K562 (cell line): ENCODE measurements around the gene TBX1. TPM values are rescaled to one million over a fixed set of nuclear protein-coding genes. Genes with fewer than 3 reads are reported as not detected.

Experiments
- CBX3 ChIP-seq, 2 experiments: IDR thresholded peaks; 1 replicate in 1 of 2; 2 replicates in 1 of 2; pipeline ENCODE4 v1.6.1; 2012; ENCODE audit warnings: inconsistent platforms in 2 of 2, low read length in 2 of 2, borderline replicate concordance in 1 of 2, control low read depth in 1 of 2
- GTF2A2 ChIP-seq: IDR thresholded peaks from 2 replicates; pipeline ENCODE4 v1.6.1; 2016; ENCODE audit warnings: mild to moderate bottlenecking, missing genetic modification characterization, missing compliant biosample characterization
- HCFC1 ChIP-seq: IDR thresholded peaks from 2 replicates; pipeline ENCODE4 v1.6.1; 2012; ENCODE audit warnings: low read depth, low read length, improper control_type of control experiment
- JUN ChIP-seq, 2 experiments: sonication (generic) in 1 of 2; formaldehyde crosslinking in 1 of 2; IDR thresholded peaks; 2 replicates each; pipeline versions ENCODE4 v1.6.1 to v1.8.0; 2012 to 2022; ENCODE audit warnings: borderline replicate concordance in 2 of 2, mild to moderate bottlenecking in 2 of 2, improper control_type of control experiment in 1 of 2, low read depth in 1 of 2, low read length in 1 of 2, missing genetic modification reagents in 1 of 2
- JUND ChIP-seq, 2 experiments: IDR thresholded peaks; 2 replicates in 1 of 2; 3 replicates in 1 of 2; pipeline ENCODE4 v1.6.1; 2011; ENCODE audit warnings: borderline replicate concordance in 2 of 2, low read depth in 2 of 2, low read length in 2 of 2, improper control_type of control experiment in 1 of 2, missing biosample characterization in 1 of 2, missing genetic modification characterization in 1 of 2, missing genetic modification reagents in 1 of 2
- MYC ChIP-seq, 2 experiments: fragments of 250-450 bp in 1 of 2; sonication (Bioruptor Pico) in 1 of 2; IDR thresholded peaks; 2 replicates each; pipeline versions ENCODE4 v1.5.1 to v1.6.1; 2012 to 2021; ENCODE audit warnings: low read depth in 2 of 2, borderline replicate concordance in 1 of 2, improper control_type of control experiment in 1 of 2, low read length in 1 of 2, mild to moderate bottlenecking in 1 of 2, moderate library complexity in 1 of 2
- NR4A1 ChIP-seq, 2 experiments: fragments of 250-450 bp in 1 of 2; fragments of 450-650 bp in 1 of 2; sonication (Bioruptor Pico) in 1 of 2; IDR thresholded peaks; 2 replicates each; pipeline versions ENCODE4 v1.4.0 to v1.6.1; 2016 to 2020; ENCODE audit warnings: mild to moderate bottlenecking in 2 of 2, missing compliant biosample characterization in 1 of 2, missing genetic modification characterization in 1 of 2, moderate library complexity in 1 of 2
- SIN3B ChIP-seq: fragments of 450-650 bp; IDR thresholded peaks from 2 replicates; pipeline ENCODE4 v1.6.1; 2017; ENCODE audit warnings: low read depth, mild to moderate bottlenecking, moderate library complexity
- SMARCA5 ChIP-seq: fragments of 450-650 bp; IDR thresholded peaks from 2 replicates; pipeline ENCODE4 v1.6.1; 2016
- SMC3 ChIP-seq: conservative IDR thresholded peaks from 2 replicates; pipeline ENCODE4 v1.6.1; 2011; ENCODE audit warnings: low read depth, low read length, improper control_type of control experiment; ENCODE audit not compliant: insufficient read depth
- ZFPM2 ChIP-seq: fragments of 250-450 bp; sonication (Bioruptor Pico); IDR thresholded peaks from 2 replicates; pipeline ENCODE4 v1.5.1; 2022; ENCODE audit warnings: mild to moderate bottlenecking
- ZNF695 ChIP-seq: fragments of 450-650 bp; formaldehyde crosslinking; IDR thresholded peaks from 2 replicates; pipeline ENCODE4 v1.4.0; 2020; ENCODE audit warnings: mild to moderate bottlenecking, moderate library complexity
- polyA plus RNA-seq, 8 experiments: library from polyadenylated mRNA; depleted of rRNA in 4 of 8; stranded (reverse) in 5 of 8; unstranded in 3 of 8; fragments of >200 nt; fragmentation: Nextera tagmentation in 2 of 8; fragmentation: Illumina TruSeq in 1 of 8; extraction: Ambion mirVana in 2 of 8; extraction: Trizol in 1 of 8; gene quantifications; 2 replicates each; pipeline versions ENCODE4 v1.2.1 to v1.2.3, GENCODE V29; 2011 to 2014; ENCODE audit warnings: inconsistent platforms in 1 of 8, missing spikeins in 1 of 8
- total RNA-seq, 7 experiments: library from RNA; depleted of rRNA in 6 of 7; stranded (reverse); fragments of >200 nt in 6 of 7; fragmentation: Illumina TruSeq in 2 of 7; extraction: Trizol in 2 of 7; gene quantifications; 2 replicates each; pipeline versions ENCODE4 v1.2.1 to v1.2.3, GENCODE V29; 2011 to 2021; ENCODE audit warnings: low replicate concordance in 1 of 7

The TBX1 gene
- total and polyA plus RNA-seq, 9 of the 15 experiments (the other 6 are each of a cell fraction or from before 2014, with no cell fraction given): 0.07 to 35.0 (median 3.9) TPM

GRCh38 chr22:19723983-19724827, 36.4 kb upstream of the TBX1 start (continued):
- TF ChIP-seq ZNF695 (CRISPR knock-in tag) (no peak), SIN3B (no peak), ZFPM2 (CRISPR knock-in tag) (peak; percentile 66; the same call in 1 of the 2 replicates), JUN (IDR thresholded peaks at IDR 0.05; ENCODE audit: borderline replicate concordance, low read depth, low read length) (peak; percentile 79), JUN (CRISPR knock-in tag; IDR thresholded peaks at IDR 0.05; ENCODE audit: borderline replicate concordance) (no peak), GTF2A2 (tag) (peak; percentile 75), JUND (IDR thresholded peaks at IDR 0.05; ENCODE audit: borderline replicate concordance, low read depth, low read length) (peak; percentile 71), JUND (tag; IDR thresholded peaks at IDR 0.05; ENCODE audit: borderline replicate concordance, low read depth, low read length) (peak; percentile 63; the same call in 1 of the 3 replicates), HCFC1 (peak; percentile 67), NR4A1 (CRISPR knock-in tag; IDR thresholded peaks at IDR 0.05) (no peak), NR4A1 (tag; IDR thresholded peaks at IDR 0.05) (peak; percentile 85), SMC3 (peak; percentile 77), SMARCA5 (0 out of 2 replicates have a peak, but pooled peaks have one; percentile 21), MYC (IDR thresholded peaks at IDR 0.05; ENCODE audit: low read depth, low read length) (peak; percentile 94), MYC (CRISPR knock-in tag; IDR thresholded peaks at IDR 0.05; ENCODE audit: borderline replicate concordance, low read depth) (no peak; the same call in 1 of the 2 replicates), CBX3 (IDR thresholded peaks at IDR 0.05; ENCODE audit: borderline replicate concordance in 1 of 2, low read length in 2 of 2) (peak in 1 of 2 experiments; percentile 89; a peak in 1 of 3 replicates)
